Kidney tubule cell (primary cell): ENCODE measurements around the gene ARNT2.

Experiments used
- DNase-seq: peaks from one replicate; pipeline ENCODE4 v3.0.0-alpha.2; 2018; ENCODE audit warnings: low spot score

Gene ARNT2

DNA sequence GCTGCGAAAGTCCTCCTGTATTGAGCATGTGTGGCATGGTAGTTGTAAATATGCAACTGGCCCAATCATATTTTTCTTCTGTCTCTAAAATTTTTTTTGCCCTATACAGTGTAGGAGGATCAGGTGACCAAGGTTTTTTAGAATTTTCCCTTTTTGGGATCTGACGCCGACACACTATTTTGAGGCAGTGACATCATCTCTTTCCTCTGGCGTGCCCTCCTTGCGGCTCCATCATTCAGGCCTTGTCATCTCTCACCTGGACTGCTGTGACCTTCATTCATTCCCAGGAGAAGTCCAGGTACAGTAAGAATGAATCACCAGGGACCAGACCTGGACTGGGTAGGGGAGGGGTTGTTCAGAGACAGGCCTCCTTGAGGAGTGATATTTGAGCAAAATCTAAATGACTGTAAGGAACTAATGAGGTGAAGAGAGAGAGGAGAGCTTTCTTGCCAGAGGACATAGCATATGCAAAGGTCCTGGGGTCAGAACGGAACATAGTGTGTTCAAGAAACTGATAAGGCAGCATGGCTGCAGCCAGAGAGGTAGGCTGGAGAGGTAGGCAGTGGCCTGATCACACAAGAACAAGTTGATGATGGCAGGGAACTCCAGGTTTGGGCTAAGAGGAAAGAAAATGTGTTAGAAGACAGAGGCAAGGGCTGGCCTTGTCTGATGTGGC lies 38.7 kb downstream of the ARNT2 start:
- peak; percentile 54 for DNase-seq

DNA sequence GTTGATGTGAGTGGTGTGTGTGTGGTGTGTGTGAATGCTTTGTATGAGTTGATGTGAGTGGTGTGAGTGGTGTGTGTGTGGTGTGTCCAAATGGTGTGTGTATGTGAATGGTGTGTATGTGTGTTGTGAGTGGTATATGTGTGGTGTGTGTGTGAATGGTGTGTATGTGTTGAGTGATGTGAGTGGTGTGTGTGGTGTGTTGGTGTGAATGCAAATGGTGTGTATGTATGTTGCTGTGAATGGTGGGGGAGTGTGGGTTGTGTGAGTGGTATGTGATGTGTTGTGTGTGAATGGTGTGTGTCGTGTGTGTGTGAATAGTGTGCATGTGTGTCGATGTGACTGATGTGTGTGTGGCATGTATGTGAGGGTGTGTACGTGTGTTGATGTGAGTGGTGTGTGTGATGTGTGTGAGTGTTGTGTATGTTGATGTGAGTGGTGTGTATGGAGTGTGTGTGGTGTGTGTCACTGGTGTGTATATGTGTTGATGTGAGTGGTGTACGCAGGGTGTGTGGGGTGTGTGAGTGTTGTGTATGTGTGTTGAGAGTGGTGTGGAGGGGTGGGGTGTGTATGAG lies 40.6 kb downstream of the ARNT2 start:
- DNase-seq: no peak

DNA sequence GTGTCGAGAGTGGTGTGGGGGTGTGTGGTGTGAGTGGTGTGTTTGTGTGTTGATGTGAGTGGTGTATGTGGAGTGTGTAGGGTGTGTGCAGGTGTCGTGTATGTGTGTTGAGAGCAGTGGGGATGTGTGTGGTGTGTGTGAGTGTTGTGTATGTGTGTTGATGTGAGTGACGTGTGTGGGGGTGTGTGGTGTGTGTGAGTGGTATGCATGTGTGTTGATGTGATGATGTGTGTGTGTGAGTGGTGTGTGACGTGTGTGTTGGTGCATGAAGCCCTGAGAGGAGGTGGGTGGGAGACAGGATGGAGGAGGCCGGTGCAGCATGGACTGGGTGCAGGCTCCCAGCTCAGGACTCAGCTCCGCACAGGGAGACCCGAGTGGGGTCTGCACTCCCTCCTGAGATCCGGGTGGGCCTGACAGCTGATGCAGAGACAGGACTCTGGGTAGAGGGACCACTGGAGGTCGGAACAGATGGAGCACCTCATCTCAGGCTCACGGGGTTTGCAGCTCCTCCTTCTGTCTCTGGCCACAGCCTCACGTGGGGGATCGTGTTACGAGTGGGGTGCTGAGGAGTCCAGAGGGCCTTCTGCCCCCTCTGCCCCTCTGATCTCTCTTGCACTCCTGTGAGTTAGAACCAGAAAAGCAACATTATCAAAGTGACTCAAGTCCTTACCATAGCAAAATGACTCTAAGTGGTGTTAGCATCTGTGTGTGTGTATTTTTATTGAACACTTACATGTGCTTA lies 41.3 kb downstream of the ARNT2 start:
- no peak for DNase-seq

DNA sequence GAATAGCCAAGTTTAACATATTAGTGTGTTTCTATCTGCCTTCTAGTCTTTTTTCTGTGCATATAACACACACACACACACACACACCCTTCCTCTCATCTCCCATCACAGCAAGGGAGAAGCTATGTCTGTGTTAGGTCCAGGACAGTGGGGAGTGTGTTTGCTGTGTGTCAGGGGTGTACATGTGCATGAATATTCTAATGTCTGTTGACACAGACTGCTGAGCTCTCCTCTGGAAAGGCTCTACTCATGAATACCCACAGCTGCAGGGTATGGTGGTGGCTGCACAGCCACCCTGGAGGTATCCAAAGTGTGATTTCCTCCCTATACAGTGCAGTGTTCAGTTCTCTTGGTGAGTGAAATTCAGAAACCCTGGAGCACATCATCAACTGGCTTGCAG lies 42.9 kb downstream of the ARNT2 start:
- DNase-seq: no peak

DNA sequence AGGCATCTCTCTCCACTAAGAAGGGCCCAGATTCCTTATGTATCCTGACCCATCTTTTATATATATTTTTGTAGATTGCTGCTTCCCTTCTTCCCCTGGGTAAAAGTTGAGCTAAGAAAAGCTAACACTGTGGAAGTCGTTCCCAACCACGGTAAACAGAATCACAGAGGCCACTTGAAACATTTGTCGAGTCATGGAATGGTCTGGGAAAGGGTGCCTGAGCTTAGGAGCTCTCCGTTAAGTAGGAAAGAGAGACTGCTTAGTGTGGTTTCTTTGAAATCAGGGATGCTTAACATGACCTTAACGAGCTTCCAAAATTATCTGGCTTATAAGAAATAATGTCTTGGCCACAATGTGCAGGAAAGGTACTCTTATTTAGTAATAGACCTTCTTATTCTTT lies 45.6 kb downstream of the ARNT2 start:
- DNase-seq: no peak

DNA sequence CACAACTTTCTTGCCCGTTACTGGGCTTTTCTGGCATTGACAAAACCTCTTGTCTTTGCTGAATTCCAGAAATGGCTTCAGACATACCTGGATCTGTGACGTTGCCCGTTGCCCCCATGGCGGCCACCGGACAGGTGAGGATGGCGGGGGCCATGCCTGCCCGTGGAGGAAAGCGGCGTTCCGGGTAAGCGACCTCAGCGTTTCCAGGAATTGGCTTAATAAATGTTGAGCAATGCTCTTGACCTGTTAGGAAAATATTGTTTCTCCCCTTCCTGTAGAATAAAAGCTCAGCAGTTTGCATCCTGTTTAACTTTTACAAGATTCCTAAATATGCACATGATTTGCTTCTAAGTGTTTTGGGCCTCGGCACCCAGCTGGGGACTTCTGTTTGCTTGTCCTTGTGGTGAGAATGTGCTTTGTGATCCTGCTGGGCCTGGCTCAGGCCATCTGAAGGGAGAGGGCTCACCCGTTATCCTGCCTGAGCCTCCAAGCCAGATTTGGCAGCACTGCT lies 46.7 kb downstream of the ARNT2 start:
- peak; percentile 10 for DNase-seq

DNA sequence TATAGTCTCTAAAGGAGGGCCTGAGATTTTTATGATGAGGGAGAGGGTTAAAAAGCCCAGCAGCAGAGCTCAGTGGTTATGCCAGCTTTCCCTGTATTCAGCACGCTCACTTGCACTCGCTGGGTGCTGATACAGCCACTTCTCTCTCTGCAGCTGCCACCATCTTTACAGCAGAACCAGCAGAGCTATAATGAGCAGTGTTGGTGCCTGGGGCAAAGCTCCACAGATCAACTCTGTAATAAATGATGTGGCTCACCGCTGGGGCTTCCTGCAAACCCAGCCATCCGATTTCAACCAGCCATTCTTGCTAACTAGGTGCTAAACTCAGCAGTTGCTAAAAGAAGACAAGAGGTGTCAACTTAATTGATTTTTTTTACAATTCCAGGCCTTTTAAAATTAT lies 48.0 kb downstream of the ARNT2 start:
- no peak for DNase-seq

DNA sequence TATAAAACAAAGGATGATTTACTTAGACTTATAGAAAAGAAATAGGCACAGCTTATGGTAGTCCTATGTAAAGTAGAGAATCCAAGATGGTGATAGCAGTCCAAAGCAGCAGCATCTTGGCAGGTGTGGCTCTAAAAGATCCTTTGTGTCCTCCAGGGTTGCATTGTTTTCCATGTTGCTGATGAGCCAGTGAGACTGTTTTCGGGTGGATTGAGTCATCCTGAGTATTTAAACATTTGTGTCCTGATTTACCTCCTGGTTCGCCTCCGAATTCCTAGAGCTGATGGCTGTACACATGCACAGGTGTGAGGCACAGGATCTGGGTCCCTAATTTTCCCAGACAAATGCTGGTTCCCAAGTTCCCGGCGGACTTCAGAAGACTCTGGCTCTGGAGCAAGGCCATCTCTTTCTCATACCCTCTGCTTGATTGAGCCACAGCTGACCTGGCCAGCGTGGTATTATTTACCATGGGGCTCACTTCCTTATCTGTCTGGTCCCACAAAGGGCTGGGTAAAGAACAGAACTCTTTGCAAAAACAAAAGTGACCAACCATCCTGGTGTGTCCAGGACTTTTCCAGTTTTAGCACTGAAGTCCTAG lies 51.0 kb downstream of the ARNT2 start:
- DNase-seq: no peak

DNA sequence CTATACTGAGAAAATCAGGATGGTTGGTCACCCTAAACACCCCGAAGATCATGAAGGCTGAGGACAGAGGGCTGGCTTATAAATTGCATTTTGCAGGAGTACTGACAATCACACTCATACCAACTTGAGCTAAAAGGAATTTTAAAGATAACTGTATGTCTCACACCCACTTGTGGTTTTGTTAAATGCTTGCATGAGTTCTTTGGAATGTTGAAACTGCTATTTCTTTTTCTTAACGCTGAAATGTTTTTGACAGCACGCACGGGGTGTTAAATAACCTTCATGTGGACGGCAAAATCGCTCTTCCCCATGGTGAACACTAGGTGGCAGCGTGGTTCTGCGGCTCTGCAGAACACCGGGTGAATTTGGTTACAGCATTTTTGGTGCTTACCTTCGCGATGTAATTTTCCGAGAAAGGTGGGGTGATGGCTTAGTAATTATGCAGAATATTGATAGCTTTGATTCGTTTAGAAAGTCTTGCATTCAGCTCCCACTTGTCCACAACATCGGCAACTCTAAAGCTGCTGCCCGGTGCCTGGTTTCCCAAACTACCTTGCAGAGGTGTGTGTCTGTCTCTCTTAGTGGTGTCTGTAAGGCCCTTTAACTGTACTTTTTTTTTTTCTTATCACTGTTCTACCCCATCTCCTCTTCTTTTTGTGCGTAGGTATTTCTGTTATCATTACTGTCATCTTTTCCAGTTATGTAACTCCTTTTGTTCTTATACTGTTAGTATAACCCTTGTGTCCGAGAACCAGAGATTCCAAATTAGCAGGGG lies 51.7 kb downstream of the ARNT2 start:
- DNase-seq: peak; percentile 89

DNA sequence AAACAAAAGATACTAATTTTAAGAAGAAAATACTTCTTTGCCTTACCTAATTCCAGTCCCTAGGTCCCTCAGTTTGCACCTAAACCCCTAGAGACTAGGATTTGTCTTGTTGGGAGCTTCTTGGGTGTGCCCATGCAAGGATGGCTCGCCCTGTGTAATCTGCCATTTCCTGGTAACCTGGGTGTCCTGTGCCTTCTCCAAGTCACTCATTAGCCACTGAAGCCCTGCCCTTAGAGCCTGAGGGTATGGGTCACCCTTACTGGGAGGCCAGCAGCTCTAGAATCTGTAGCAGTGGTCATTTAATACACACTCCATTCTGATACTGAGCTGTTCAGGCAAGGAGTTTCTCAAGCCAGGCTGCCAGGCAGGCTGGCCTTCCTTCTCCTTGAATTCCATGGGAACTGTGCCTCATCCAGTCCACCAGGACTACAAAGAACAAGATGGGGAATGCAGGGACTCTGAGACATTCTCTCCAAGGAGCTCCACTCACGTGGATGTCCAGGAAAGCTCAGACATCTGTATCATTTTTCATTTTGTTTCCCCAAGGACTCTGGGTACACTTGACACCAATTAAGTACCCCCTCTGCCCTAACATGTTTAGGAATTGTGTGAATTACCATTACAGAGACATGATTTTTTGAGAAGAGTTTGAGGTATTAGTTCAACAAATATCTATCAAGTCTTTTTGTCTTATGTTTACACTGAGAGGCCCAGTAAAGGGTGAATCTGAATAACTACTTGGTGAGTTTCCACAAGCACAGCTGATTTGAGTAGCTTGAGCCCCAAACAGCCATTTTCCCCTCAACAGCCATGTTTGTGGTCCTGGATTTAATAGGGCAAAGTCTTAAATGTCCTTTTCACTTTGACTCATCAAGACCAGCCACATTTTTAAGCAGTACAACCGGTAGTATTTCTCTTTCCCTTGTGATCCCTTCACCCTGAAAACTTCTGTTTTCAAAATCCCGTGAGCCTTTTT lies 52.6 kb downstream of the ARNT2 start:
- DNase-seq: peak; percentile 56

DNA sequence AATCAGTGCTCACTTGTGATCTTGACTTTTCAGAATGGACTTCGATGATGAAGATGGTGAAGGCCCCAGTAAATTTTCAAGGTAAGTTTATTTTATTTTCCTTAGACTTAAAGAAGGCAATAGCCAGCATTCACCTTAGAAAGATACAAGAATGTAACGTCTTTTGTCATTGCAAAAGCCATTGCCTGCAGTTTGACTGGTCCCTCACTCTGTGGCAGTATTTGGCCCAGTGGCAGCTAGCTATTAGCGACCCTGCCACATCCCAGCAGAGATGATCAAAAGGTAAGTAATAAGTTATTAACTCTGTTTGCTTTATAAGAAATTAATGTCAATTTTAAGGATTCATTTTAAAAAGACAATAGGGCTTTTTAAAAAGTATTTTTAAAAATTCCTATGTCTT lies 53.7 kb downstream of the ARNT2 start:
- DNase-seq: no peak

DNA sequence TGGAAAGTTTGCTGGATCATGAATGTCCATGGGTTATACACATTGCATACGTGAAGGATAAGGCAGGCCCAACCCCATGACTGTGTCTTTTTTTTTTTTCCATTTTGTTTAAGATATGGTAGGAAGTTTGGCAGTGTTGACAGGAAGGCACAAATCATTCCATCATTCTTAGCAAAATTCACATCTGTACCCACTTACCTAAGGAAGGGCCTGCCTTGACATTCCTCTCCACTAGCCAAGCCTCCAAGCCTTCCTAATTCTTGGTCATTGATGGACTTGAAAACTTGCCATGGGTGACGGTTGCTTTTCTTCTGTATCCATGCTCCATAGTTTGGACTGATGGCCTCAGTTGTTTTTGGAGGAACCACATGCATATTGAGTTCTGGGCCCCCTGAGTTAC lies 54.4 kb downstream of the ARNT2 start:
- no peak for DNase-seq

DNA sequence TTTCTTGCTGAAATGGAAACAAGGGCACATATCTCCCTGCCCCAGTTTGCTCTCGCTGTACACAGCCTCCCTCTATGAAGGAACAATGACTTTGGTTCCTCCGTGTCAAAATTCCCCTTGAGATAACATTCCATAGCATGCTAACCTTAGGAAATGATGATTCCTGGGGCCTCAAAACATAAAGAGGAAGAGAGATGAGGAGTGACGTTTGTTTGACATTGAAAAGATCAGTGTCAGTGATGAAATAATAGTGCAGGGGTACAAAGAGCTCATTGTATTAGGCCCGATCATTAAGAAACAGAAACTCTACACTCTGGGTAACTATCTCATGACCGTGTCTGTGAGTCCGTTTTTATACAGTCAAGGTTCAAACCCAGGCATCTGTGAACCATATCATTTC lies 55.2 kb downstream of the ARNT2 start:
- no peak for DNase-seq

DNA sequence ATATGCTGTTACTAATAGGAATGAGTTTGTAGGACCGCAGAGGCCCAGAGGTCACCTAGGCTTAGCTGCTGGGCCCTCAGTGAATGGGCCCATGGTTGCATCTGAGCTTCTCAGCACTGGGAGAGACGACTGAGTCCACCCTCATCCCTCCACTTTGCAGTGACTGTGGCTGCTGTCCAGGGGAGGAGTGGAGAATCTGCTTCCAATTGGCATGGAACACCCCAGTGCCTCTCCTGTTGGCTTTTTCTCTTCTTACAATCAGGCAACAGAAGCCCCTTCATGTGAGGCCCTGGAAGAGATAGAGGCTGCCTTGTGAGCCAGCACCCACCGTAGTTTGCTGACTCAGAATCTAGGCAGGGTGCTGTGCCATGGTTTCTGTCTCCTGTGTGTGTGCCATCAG lies 55.6 kb downstream of the ARNT2 start:
- no peak for DNase-seq

DNA sequence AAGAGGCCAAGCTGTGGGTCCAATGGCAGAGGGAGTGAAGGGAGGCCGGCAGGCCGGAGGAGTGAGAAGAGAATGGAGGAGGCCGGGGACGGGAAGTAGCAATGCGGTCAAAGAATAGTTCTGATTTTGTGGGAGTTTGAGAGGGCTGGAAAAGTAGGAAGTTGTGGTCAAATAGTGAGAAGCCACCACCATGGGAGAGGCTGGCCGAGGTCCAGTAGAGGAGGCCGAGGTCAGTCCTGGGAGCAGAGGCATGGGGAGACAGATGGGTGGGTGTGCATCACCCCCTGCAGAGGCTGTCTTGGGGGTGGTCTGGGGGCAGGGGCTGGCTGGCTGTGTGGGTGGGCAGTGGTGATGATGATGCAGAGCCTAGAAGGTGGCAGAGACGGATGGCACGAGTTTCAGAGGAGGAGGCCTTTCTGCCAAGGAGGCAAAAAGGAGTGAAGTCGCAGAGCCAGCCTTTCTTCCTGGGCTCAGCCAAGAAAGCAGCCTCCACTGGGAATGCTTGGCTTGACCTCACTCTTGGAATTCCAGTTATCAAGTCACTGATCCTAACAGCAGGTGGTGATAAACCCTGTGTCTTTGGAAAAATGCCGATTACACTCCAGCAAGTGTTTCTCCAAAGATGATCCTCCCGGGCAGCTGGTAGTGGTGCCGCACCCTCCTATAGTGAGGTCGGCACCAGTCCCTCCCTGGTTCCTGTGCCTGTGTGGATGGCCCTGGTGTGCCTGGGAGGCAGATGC lies 57.3 kb downstream of the ARNT2 start:
- no peak for DNase-seq

DNA sequence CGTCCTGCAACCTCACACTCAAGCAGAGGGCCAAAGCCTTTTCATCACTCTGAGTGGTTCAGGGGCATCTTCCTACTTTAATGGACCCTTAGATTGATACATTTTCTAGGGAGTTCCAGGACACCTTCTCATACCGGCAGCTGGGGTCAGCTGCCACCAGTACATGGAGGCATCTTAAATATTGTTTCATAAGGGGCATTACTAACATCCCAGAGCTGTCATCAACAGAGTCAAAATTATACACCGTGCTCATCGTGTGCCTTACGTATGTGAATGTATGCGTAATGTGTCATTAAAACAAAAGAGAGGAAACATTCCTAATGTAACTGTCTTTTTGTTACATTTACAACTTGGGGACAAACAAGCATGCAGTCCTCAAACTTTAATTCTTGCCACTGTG lies 57.9 kb downstream of the ARNT2 start:
- DNase-seq: no peak

DNA sequence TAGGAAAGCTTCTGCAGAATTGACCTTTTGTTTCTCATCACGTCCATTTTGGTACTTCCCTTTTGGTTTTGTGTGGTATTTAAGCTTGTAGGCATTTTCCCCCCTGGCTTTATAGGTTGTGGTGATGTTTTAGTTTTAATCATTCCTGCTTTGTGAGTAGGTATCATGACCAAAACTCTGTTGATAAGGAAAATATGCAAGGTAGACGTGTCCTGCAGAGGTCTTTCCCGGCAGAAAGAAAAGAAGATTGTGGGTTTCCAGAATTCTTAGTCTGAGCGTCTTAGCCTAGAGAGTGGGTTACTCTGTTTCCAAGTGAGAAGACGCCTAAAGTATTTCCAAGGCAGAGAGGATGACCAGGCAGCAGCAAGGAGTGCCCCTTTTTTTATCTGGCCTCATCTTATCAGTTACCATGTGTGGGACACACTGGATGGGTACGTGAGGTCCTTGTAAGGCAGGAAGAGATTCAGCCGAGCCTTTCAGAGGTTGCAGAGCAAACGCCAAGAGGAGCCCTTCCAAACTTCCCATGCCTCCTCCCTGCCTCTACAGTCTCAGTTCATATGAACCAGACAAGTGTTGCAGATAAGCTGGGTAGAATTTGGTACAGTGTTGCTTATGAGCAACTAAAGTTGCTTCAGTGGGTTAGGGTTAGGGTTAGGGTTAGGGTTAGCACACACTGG lies 58.8 kb downstream of the ARNT2 start:
- DNase-seq: no peak

DNA sequence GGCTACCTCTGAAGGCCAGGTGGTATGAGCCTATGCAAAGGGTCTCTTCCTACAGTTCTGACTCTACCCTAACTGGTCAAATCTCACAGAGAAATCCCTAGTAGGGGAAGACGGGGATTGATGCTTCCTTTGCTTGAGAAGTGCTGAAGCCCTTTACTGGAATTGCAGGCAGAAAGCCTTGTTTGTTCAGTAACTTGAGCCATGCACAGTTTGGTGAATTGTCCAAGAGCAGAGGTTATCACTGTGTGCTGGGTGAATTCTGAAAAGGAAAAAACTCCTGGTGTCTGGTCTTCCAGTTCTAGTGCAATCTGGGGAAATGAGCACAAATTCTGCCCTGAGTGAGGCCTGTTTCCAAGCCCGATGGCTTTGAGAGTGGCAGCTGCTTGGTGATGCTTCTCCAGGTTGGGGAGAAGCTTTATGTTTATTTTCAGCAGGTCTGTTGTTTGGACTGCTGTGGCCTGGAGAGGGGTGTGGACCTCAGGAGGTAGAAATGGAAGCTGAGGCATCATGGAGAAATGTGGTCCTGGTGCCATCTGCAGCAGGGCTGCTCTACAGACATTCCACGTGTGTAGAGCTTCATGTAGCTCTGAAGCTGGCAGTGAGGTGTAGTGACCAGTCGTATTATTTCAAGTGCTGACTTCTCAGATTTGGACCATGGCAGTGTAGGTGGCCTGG lies 60.9 kb downstream of the ARNT2 start:
- no peak for DNase-seq

DNA sequence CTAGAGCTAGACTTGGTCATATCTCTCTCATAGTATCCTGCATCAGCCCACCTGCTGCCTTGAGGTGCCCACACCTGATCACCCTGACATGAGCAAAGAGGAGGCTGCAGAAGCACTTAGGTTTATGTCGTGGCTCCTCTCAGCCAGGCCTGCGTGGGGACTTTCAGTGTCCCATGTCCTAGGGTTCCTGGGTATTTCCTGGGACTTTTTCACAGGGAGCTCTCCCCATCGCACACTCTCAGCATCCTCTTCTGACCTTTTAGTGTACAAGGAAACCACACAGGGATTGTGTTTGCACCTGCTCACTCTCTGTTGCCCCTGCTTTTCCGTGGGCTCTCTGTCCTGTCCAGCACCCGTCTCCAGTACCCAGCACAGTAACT lies 61.4 kb downstream of the ARNT2 start:
- no peak for DNase-seq
